Activated CD8-positive, alpha-beta memory T cell treated with anti-CD3 and anti-CD28 coated beads for 4 hours (primary cell): Measurements from ENCODE around the gene BMPER.

Source experiments
- DNase-seq, 2 donors: peaks; one replicate each; pipeline ENCODE4 v3.0.0-alpha.2; 2020; ENCODE audit warnings: low read depth in 2 of 2

BMPER gene

DNA sequence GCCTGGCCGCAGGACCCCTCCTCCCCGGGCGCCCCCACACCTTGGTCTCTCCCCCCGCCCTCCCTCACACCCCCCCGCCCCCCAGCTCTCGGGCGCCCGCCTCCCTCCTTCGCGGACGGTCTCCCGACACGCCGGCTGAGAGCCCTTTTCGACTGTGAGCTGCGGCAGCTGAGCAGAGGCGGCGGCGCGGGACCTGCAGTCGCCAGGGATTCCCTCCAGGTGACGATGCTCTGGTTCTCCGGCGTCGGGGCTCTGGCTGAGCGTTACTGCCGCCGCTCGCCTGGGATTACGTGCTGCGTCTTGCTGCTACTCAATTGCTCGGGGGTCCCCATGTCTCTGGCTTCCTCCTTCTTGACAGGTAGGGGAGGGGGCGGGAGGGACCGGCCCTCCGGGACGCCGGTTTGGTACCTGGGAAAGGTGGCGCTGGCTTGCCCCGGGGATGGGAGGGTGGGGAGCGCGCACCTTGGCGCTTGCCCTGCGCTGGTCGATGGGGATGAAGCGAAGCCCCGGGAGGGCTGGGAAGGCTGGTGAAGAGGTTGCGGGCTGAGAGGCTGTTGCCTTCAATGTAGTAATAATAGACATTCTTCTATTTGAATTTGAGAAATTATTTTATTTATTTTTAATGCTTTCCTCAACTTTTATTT lies at the start of gene BMPER:
Gene BMPER (plus strand): TSS at position 151 of the 644 bp plus-strand sequence. CDS start 75 bp downstream, at position 226.
- no peak for DNase-seq

DNA sequence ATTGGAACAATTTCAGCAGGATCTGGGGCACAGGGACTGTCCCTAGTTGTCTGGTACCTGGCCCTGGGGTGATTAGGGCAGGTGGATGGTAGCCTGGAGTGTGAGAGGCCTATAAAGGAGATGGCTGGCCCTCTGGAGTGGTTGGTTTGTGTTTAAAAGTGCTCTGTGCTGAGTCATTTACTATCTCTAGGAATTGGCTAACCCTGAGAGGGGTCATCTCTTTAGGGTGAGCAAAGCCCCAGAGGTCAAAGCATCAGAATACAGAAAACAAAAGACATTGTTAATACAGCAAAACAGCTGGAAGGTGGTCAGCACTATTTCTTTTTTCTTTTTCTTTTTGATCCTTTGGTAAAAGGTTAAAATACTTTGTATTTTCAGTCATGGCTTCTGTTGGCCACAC lies 43.4 kb upstream of the BMPER start:
- DNase-seq = no peak

DNA sequence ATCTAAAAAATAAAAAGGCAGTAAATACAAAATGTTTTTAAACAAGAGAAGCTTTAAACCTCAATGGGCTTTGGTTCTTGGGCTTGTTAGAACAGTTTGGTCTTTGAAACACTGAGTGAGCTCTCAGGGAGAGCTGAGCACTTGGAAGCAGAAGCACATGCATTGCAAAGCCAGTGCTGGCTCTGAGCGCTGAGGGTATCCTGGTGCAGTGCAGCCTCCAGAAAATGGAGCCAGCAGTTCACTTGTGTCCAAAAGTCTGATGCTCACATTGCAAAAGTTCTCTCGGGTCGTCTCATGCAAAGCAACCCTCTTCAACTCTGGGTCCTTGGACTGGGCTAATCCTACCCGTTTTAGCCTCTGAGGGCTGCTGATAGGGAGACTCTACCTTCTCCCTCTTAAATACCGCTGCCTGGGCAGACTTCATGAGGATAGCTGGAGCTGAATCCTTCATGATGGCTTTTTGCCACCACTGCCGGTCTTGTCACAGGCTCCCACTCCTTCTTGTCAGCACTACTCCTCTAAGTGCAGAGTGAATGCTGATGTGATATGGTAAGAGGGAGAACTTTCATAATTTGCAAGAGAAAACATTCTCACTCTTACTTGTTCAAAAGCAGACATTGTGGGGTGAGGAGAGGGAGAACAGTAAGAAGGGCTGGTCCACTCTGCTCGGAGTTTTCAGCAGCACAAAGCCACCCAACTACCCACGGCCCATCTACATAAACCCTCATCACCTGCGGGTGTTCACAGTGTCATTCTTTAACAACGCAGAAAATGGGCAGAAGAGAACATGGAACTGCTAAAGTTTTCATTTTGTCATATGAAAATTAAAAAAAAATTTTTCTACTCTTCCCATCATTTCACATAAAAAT lies 42.2 kb upstream of the BMPER start:
- no peak for DNase-seq

GRCh38 chr7:33868166-33868565 lies 37.2 kb upstream of the BMPER start:
- DNase-seq = no peak

GRCh38 chr7:33869176-33869575 lies 36.2 kb upstream of the BMPER start:
- DNase-seq = no peak

GRCh38 chr7:33870120-33870519 lies 35.2 kb upstream of the BMPER start:
- no peak for DNase-seq

GRCh38 chr7:33872870-33873269 lies 32.5 kb upstream of the BMPER start:
- DNase-seq = no peak

DNA sequence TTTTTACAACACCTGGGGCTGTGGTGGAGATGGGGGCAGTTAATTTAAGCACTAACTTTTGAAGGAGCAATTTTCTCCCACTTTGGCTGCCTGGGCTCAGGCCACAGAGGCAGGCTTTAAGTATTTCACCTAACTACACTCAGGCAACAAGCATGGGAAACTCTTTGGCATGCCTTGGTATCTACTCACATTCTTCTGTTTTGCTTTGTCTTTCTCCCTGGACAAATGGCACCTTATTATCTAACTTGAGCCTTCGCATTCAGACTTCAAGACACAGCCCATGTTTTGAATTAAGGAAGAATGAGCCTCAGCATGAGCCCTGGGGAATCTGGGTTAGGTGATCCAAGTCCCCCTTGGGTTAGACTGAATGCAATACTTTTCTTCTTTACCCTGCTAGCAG lies 31.8 kb upstream of the BMPER start:
- DNase-seq = no peak

- DNase-seq = no peak
Measured at GRCh38 chr7:33873981-33874750, 31.2 kb upstream of the BMPER start.

DNA sequence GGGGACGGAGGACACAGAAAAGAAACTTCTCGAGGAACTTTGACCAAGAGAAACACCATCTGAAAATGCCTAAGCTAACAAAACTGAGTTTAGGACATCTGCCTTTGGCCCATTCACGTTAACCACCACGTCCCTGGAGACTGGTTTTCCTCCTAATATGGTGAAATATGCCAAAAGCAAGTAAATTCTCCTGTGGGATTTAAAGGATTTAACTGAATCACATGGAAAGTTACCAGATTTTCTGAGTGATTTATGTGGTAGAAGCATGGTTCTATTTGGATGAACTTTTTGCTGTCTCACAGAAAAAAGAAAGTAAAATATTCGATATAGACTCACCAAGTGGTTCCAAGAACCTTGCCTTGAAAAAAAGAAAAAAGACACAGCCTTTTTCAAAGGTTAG lies 30.4 kb upstream of the BMPER start:
- DNase-seq = no peak

GRCh38 chr7:33876596-33877274 lies 28.6 kb upstream of the BMPER start:
- no peak for DNase-seq

DNA sequence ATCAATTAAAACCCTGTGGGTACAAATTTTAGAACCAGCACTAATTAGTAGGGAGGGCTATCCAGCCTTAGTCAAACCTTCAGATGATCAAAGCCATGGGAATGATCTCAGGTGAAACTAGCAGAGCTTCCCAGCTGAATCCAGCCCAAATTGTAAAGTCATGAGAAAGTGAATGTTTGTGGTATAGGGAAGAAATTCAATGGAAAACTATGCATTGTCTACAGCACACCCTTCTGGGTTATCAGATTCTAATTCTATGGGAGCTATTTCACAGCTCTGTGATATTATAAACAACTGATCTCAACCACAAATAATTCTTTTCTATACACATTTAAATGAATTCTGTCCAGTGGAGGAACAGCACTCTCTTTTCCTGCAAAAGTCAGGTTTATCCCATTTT lies 24.6 kb upstream of the BMPER start:
- DNase-seq = no peak

DNA sequence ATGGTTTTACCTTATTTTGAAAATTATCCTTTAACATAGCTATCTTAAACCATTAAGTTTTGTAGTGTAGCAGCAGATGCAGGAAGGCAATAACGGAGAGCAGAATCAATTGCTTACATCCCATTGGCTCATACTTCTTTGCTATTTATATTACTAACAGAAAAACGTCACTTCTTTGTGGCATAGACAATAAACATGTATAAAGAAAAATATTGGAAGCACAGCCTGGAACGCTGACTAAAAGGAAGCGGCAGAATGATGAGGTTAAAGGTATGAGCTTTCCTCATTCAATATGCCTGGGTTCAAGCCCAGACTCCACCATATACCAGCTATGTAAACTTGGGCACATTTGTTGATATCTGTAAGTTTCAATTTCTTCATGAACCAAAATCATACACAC lies 24.0 kb upstream of the BMPER start:
- DNase-seq = no peak

DNA sequence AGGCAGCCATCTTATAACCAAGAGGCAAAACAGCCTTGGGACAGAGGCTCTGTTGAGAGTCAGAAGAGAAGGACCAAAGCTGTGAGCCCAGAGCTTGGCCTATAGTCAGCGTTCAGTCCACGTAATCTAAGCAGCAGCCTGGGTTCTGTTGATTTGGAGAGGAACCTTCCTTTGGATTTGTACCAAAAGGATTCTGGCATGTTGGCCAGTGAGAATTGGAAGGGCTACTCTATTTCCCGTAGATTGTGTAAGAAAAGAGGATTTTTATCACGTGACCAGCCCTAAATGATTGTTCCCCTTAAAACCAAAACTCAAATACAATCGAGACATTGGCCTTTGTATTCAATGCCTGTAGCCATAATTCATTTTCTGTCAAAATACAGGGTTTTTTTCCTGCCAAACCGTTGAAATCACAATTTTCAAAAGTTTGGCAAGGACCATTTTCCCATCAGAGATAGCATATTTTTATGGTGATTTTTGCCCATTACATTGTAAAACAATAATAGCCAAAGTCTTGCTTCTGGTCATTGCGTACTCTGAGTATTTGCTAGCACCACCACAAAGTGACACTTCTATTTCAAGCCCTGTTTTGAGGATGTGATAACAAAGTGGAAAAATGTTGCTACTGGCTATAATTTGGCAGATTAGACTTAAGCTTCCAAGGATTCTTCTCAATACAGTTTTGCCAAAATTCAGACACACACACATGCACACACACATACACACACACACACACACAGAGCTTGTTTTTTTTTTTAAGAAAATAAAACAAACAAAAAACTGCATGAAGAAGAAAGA lies 23.1 kb upstream of the BMPER start:
- DNase-seq = no peak

DNA sequence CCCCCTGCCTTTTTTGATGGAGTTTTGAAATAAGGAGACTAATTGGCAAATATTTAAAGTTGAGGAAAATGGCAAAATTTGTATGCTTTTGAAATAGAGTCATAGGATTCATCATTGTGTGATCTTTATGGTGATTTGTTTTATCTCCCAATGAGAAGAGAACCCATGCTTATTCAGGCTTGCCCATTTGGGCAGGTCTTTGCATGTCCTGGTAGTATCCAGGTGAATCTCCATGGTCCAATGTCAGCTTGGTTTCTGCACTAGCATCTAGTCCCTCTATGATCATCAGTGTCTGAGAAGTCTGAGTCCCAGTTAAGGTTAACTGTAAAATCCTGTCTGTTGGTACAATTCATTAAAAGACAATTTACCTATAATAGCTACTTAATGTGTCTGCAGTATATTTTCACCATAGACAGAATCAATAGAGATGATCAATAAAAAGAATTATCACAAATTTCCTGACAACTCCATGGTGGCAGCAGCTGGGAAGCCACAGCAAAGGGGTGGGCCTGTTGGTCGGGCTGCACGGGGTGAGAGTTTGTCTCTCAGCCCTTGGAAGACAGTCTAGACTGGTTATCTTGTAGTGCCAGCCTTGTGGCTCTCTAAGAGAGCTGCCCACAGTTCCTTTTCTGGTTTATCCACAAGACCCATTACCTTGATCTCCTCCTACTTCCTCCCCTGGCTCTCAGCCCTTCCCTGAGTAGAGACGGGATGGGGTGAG lies 22.2 kb upstream of the BMPER start:
- DNase-seq = no peak

GRCh38 chr7:33883671-33883965 lies 21.7 kb upstream of the BMPER start:
- no peak for DNase-seq

- DNase-seq = no peak
Measured at GRCh38 chr7:33885290-33886148, 19.8 kb upstream of the BMPER start.

GRCh38 chr7:33886149-33886623 lies 19.2 kb upstream of the BMPER start:
- DNase-seq = no peak

GRCh38 chr7:33887266-33887975 lies 17.9 kb upstream of the BMPER start:
- DNase-seq = no peak
